Fibroblast of lung (primary cell): ENCODE measurements around the gene SCAMP3.

ENCODE experiments used
- EZH2 ChIP-seq: IDR thresholded peaks from 2 replicates; pipeline ENCODE4 v1.5.1; 2012; ENCODE audit warnings: low read length, control low read depth, mild to moderate bottlenecking; ENCODE audit errors: missing control alignments
- TF ChIP-seq, protein P1 (sequence below), 2 donors: IDR thresholded peaks in 1 of 2; conservative IDR thresholded peaks in 1 of 2; 1 replicate in 1 of 2; 2 replicates in 1 of 2; pipeline ENCODE4 v1.5.1; 2011 to 2012; ENCODE audit warnings: low read length in 2 of 2, control low read depth in 1 of 2, inconsistent platforms in 1 of 2, low read depth in 1 of 2, mild to moderate bottlenecking in 1 of 2

DNA sequence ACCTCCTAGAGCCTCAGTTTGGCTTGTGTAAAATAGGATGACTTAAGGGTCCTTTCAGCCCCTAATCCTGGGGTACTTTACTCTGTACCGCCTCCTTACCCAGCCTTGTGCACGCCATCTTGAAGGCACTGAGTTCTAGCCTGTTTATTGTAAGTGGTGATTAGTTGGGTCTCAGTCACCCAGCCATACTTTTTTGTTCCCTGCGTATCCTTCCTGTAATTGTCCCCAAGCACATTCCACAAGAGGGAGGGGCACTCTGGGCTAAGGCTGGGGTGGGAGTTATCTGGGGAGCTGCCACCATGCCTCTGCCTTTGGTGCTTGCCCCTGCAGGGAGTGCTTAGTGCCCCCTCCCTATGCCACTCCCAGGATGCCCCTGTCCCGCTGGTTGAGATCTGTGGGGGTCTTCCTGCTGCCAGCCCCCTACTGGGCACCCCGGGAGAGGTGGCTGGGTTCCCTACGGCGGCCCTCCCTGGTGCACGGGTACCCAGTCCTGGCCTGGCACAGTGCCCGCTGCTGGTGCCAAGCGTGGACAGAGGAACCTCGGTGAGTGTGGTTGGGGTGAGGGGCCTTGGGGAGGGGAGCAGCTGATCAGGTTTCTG, 47.4 kb upstream of the SCAMP3 start:
- TF ChIP-seq, protein P1, sequence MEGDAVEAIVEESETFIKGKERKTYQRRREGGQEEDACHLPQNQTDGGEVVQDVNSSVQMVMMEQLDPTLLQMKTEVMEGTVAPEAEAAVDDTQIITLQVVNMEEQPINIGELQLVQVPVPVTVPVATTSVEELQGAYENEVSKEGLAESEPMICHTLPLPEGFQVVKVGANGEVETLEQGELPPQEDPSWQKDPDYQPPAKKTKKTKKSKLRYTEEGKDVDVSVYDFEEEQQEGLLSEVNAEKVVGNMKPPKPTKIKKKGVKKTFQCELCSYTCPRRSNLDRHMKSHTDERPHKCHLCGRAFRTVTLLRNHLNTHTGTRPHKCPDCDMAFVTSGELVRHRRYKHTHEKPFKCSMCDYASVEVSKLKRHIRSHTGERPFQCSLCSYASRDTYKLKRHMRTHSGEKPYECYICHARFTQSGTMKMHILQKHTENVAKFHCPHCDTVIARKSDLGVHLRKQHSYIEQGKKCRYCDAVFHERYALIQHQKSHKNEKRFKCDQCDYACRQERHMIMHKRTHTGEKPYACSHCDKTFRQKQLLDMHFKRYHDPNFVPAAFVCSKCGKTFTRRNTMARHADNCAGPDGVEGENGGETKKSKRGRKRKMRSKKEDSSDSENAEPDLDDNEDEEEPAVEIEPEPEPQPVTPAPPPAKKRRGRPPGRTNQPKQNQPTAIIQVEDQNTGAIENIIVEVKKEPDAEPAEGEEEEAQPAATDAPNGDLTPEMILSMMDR (conservative IDR thresholded peaks at IDR 0.05 in 1 of 2, IDR thresholded peaks at IDR 0.05 in 1 of 2; ENCODE audit: low read depth in 1 of 2, low read length in 2 of 2): no peak
- no peak for TF ChIP-seq EZH2
